ENCODE data around the gene DENND4C.

The DENND4C gene

DNA sequence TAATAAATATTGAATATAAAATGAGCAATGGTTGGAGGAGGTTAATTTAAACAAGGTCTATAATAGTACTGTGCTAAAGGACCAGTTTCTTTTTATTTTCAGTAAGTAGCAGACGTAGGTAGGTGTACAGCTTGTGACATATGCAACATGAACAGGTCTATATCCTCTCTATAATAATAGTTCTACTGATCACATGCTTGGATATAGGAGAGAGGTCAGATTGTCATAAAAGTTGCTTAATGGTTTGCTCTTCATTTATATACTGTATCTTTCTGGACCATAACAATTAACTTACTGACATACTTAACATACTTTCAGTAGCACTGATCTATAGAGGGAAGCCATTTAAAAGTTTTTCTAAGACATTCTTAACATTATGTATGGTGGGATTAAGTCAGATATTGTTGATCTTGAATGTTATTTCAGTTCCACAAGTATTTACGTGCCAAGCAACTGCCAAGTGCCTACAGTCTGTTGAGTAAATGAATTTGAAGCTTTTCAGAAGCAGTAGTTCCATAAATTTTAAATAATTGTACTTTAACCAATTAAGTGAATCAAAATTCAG is 68.0 kb downstream of the DENND4C start:
- DNase-seq (ENCODE audit: insufficient read length, low spot score) = no peak
- FAIRE-seq = no peak
- TF ChIP-seq, protein P1, sequence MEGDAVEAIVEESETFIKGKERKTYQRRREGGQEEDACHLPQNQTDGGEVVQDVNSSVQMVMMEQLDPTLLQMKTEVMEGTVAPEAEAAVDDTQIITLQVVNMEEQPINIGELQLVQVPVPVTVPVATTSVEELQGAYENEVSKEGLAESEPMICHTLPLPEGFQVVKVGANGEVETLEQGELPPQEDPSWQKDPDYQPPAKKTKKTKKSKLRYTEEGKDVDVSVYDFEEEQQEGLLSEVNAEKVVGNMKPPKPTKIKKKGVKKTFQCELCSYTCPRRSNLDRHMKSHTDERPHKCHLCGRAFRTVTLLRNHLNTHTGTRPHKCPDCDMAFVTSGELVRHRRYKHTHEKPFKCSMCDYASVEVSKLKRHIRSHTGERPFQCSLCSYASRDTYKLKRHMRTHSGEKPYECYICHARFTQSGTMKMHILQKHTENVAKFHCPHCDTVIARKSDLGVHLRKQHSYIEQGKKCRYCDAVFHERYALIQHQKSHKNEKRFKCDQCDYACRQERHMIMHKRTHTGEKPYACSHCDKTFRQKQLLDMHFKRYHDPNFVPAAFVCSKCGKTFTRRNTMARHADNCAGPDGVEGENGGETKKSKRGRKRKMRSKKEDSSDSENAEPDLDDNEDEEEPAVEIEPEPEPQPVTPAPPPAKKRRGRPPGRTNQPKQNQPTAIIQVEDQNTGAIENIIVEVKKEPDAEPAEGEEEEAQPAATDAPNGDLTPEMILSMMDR (IDR thresholded peaks at IDR 0.05; ENCODE audit: insufficient read depth, missing control alignments) = no peak

DNA sequence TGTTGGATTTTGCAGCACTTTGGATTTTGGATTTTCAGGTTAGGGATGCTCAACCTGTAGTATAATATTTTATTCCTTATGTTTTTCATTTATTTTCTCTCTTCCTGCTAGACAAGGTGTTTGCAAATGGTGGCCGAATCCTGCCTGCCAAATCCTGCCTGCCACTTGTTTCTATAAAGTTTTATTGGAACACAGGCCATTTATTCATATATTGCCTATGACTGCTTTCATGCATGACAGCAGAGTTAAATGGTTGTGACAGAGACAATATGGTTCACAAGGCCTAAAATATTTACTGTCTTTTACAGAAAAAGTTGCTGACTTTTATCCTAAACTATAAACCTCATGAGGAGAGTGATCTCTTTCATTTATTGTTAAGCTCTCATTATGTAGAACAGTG is 72.7 kb downstream of the DENND4C start:
- FAIRE-seq (no peak), DNase-seq (ENCODE audit: insufficient read length, low spot score) (no peak)
- TF ChIP-seq, protein P1 (IDR thresholded peaks at IDR 0.05; ENCODE audit: insufficient read depth, missing control alignments) = no peak

DNA sequence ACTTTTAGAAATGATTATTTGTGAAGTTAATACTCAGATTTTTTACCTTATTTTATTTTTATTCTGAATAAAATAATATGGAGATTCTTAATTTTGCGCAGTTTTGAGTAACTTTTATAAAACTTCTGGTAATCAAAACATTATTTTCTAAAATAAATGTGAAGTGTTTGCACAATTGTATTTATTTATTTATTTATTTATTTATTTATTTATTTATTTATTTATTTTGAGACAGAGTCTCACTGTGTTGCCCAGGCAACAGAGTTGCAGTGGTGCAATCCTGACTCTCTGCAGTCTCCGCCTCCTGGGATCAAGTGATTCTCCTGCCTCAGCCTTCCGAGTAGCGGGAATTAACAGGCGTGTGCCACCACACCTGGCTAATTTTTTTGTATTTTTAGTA is 76.1 kb downstream of the DENND4C start:
- FAIRE-seq = no peak
- TF ChIP-seq, protein P1 (IDR thresholded peaks at IDR 0.05; ENCODE audit: insufficient read depth, missing control alignments) = no peak

DNA sequence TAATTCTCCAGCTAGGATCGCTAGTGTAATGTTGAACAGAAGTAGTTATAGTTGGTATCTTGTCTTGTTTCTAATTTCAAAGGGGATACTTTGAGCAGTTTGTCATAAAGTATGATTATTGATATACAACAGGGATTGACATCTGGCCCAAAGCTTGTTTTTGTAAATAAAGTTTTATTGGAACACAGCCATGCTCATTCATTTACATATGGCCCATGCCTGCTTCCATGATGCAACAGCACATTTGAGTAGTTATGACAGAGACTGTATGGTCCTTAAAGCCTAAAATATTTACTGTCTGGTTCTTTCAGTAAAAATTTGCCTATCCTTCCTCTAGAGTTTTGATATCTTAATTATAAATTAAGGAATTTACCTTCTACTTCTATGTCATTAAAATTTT is 79.8 kb downstream of the DENND4C start:
- TF ChIP-seq, protein P1 (IDR thresholded peaks at IDR 0.05; ENCODE audit: insufficient read depth, missing control alignments) = no peak
- DNase-seq (ENCODE audit: insufficient read length, low spot score) = no peak
- FAIRE-seq = no peak

More for the DNA sequence above, 76.1 kb downstream of the DENND4C start:
- no peak for DNase-seq (ENCODE audit: insufficient read length, low spot score)

DNA sequence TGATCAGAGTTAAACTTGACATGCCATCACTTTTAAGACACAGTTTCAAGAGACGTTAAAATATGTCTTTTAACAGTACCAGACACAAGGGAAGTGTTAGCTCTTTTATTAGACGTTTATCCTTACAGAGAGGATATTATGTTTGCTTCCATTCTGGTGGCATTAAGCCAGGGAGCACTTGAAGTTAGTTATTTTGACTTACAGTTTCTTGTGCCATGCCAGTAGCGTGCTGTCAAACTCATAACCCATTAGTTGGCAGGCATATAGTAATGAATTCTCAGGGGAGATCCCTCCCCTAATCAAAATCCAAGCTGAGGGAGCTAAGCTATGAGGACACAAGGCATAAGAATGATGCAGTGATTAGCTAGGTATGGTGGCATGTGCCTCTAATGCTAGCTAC is 83.1 kb downstream of the DENND4C start:
- TF ChIP-seq, protein P1 (IDR thresholded peaks at IDR 0.05; ENCODE audit: insufficient read depth, missing control alignments) = no peak
- DNase-seq (ENCODE audit: insufficient read length, low spot score) (no peak), FAIRE-seq (no peak)

DNA sequence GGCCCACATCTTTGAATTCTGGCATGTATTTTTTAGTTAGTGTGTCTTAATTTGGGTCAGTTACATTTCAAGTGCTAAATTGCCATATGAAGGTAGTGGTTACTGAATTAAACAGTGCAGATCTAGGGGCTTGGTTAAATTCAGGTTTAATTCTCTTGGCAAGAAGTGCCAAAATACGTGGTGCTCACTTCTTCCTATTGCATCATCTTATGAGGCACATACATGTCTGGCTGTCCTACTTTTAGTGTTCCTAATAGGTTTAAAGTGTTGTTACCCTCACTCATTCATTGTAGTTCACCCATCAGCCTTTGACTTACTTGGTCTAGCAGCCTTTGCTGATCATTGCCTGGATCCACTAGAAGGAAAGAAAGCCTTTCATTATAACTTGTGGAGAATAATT is 90.0 kb downstream of the DENND4C start:
- TF ChIP-seq, protein P1 (IDR thresholded peaks at IDR 0.05; ENCODE audit: insufficient read depth, missing control alignments) = no peak
- no peak for DNase-seq (ENCODE audit: insufficient read length, low spot score)
- no peak for FAIRE-seq

DNA sequence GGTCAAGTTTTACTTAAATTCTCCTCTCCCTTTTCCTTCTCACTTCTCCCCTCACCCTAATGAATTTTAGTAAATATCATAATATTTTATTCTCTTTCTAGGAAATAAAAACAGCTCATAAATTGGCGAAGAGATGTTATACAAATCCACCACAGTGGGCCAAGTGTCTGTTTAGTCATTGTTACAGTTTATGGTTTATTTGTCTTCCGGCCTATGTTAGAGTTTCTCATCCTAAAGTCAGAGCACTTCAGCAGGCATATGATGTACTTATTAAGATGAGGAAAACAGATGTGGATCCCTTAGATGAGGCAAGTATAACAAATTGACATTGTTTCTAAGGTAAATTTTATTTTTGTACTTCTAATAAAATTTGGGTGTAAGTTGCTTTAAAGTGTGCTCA is 101.4 kb downstream of the DENND4C start:
- DNase-seq (ENCODE audit: insufficient read length, low spot score) (no peak), FAIRE-seq (no peak)
- TF ChIP-seq, protein P1 (IDR thresholded peaks at IDR 0.05; ENCODE audit: insufficient read depth, missing control alignments) = no peak

All from D721Med (cell line).